Measurements from ENCODE around the gene TNC.

The TNC gene

DNA sequence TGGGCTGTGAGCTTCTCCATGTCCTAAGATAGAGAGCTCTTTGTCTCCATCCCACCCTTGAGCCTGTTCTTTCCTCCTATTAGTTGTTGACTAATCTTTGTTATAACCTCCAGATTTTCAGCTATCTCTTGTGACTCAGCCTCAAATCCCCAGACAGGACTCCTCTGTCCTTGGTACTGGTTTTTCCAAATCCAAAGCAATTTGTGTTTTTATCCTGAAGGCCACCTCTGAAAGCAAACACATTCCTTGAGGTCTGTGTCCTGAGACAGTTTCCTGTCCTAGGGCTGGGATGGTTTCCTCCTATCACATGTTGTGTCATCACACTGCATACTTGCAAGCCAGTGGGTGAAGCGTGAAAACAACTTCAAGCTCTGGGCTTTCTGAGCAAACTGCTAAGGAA, 8.5 kb downstream of the TNC start:
- ChIA-PET CTCF (interaction anchor here (1.5 kb wide), 1 partner anchor 415 kb away, joined by 3 read pairs; no protein-coding TSS in a partner anchor), POLR2A (no interaction called here)
- TF ChIP-seq, protein P1, sequence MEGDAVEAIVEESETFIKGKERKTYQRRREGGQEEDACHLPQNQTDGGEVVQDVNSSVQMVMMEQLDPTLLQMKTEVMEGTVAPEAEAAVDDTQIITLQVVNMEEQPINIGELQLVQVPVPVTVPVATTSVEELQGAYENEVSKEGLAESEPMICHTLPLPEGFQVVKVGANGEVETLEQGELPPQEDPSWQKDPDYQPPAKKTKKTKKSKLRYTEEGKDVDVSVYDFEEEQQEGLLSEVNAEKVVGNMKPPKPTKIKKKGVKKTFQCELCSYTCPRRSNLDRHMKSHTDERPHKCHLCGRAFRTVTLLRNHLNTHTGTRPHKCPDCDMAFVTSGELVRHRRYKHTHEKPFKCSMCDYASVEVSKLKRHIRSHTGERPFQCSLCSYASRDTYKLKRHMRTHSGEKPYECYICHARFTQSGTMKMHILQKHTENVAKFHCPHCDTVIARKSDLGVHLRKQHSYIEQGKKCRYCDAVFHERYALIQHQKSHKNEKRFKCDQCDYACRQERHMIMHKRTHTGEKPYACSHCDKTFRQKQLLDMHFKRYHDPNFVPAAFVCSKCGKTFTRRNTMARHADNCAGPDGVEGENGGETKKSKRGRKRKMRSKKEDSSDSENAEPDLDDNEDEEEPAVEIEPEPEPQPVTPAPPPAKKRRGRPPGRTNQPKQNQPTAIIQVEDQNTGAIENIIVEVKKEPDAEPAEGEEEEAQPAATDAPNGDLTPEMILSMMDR (IDR thresholded peaks at IDR 0.05; ENCODE audit: control extremely low read depth, extremely low read depth, low read depth, missing control alignments) = no peak
- DNase-seq (ENCODE audit: extremely low spot score) = no peak

DNA sequence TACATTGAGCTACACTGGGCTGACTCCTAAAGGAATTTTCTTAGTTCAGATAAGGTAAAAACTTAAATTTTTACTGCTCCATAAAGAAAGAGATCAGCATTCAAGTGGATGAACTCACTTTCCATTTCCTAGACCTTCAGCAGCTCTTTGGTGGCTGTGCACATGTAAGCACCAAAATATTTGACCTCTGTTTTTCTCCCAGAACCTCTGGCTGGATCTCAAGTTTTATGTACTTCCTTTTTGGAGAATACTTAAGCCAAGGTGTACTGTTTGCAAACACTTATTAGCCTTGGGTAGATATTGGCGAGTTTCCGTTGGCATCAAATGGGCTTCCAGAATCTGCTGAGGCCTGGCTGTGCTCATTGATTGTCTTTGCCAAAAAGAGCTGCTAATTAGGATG, 10.3 kb downstream of the TNC start:
- DNase-seq (ENCODE audit: extremely low spot score) = no peak
- TF ChIP-seq, protein P1 (IDR thresholded peaks at IDR 0.05; ENCODE audit: control extremely low read depth, extremely low read depth, low read depth, missing control alignments) = no peak
- ChIA-PET CTCF (interaction anchor here (0.9 to 1.5 kb wide), 3 partner anchors 10 to 416 kb away, joined by 3 to 5 read pairs (median 3); no protein-coding TSS in a partner anchor), POLR2A (no interaction called here)

DNA sequence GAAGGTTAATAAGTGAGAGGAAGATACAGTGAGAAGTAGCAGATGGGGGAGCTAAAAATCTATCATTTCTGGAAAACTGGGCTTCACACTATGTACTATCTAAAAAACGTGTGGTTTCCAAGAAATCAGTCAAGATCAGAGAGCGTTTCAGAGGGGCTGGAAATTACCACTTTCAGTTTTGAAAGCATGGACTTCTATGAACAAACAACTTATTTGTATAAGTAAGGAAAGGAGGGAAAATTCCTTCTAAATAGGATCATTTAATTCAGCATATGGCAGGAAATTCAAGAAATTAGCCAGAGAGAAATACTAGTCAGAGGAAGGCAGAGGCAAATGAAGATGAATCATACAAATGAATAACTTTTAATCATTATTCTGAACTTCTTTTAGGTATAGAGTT, 11.3 kb downstream of the TNC start:
- POLR2A ChIA-PET = no interaction called here
- CTCF ChIA-PET = no interaction called here
- no peak for DNase-seq (ENCODE audit: extremely low spot score)
- TF ChIP-seq, protein P1 (IDR thresholded peaks at IDR 0.05; ENCODE audit: control extremely low read depth, extremely low read depth, low read depth, missing control alignments) = no peak

DNA sequence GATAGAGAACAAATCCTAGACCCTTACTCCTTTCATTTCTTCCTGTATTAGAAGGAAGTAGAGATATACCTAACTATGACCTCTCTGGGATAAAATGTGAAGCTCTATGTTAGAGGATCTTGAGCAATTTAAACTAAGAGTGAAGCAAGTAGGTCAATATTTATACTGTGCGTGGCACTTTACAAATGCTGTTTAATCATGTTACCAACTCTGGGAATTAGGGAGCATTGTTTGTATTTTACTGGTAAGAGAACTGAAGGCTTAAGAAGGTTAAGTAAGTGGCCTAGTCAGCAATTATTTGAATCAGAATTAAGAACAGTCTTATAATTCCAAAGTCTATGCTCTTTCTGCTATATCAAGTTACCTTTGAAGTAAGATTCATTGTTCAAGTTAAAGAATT, 12.0 kb downstream of the TNC start:
- CTCF ChIA-PET = no interaction called here
- TF ChIP-seq, protein P1 (IDR thresholded peaks at IDR 0.05; ENCODE audit: control extremely low read depth, extremely low read depth, low read depth, missing control alignments) = no peak
- DNase-seq (ENCODE audit: extremely low spot score) = no peak
- POLR2A ChIA-PET = no interaction called here

DNA sequence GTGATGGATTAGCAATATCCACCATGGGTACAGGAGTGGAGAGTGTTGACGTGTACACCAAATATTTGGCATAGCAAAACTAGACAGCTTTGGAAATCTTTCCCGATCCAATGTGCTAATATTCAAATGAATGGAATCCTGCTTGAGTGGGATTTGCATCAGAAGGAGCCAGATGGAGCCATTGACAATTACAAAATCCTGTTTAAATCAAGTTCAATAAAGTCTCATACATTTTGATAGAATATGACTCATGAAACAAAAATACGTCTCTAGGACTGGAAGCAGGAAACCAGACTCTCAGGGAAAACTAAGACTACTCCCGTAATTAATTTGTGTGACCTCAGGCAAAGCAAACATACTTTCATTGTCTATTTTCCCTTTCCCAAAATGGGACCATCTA, 13.0 kb downstream of the TNC start:
- no peak for DNase-seq (ENCODE audit: extremely low spot score)
- ChIA-PET POLR2A (no interaction called here), CTCF (no interaction called here)

DNA sequence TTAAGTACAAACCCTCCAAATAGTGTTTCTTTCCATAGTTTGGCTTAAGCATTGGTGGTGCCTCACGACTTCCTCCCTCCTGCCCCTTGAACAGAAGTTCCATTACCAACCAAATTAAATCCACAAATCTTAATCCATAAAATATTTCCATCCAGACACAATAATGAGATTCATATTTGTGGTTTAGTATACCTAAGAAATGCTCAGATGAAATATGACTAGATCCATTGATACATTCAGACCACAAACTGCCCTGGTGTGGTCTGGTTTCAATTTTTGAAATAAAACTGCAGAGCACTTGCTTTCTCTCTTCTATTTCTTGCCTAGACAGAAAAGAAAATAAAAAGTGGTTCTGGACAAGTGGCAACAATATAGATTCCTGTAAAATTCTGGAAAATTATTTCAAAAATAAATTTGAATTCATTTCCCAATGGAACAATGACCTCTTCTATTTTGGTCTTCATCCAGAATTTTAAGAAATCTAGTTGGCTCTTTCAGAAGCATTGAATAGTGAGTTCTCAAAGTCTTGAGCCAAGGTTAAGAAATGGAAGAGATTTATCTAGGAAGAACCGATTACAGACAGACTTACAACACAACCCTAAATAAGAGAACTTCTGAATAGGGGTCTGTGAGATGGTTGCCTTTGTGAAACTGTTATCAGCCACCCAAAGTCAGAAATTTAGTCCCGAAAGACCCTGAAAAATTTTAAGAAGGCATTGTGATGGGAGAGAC, 14.0 kb downstream of the TNC start:
- TF ChIP-seq, protein P1 (IDR thresholded peaks at IDR 0.05; ENCODE audit: control extremely low read depth, extremely low read depth, low read depth, missing control alignments) = no peak
- ChIA-PET CTCF (interaction anchor here (1.4 kb wide), 1 partner anchor 22 kb away, joined by 3 read pairs; no protein-coding TSS in a partner anchor), POLR2A (no interaction called here)
- DNase-seq (ENCODE audit: extremely low spot score) = no peak

More for the DNA sequence above, 13.0 kb downstream of the TNC start:
- TF ChIP-seq, protein P1 (IDR thresholded peaks at IDR 0.05; ENCODE audit: control extremely low read depth, extremely low read depth, low read depth, missing control alignments) = no peak
